Astrocyte of the spinal cord (primary cell): Measurements from ENCODE around the gene SCG5.

Source experiments
- DNase-seq: peaks from one replicate; pipeline ENCODE4 v3.0.0; 2011; ENCODE audit warnings: low read depth, low spot score
- H3K4me3 ChIP-seq: 2 replicates; pipeline ENCODE4 v1.5.1; 2011; ENCODE audit warnings: low read depth, mild to moderate bottlenecking, low read length, moderate library complexity
- in situ Hi-C: cut with HindIII; loops from 2 replicates; pipeline ENCODE4 v1.10.0; 2017; ENCODE audit warnings: low sequenced_read_pairs
- TF ChIP-seq, protein P1 (sequence below): IDR thresholded peaks from 2 replicates; pipeline ENCODE4 v1.5.1; 2012; ENCODE audit warnings: low read depth, mild to moderate bottlenecking, low read length, inconsistent platforms

The SCG5 gene

DNA sequence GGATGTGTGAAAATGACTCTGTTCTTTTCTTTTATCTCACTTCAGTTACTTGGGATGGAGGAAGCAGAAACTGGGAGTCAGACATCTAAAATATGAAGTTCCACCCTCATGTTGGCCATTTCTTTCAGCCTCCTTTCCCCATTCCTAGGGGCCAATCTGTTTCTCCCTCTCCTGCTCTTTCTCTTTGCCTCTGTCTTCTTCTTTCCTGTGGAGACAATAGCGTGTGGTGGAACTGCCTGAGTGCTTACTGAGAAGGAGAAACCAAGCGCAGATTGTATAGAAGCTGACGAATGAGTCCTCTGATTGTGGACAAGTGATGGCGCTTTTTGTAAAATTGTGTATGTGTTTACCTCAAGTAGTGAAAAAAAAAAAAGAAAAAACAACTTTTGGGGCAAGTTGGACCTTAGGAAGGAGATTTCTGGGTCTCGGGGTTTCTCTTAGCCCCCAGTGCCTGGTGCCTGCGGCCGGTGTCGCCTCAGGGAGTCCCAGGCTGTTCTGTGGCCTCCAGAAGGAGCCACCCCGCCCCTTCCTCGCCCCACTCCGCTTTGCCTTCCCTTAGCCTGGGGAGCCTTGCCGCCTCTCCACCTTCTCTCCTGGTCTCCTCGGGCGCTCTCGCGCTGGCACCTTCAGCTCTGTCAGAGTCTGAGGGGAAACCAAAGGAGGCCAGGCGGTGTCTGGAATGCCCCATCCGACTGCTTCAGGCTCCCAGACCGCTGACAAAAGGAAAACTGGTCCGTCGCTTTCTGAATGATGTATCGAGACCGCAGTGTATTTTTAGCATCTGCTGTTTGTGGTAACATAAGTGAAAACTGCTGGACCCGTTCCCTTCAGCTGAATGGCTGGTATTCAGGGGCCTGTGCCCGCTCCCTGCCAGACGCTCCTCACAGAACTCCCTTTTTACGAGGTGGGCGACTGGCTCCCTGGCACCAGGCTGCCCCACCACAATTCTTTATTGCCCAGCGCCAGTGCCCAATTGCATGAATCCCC, 30.1 kb downstream of the SCG5 start:
- in situ Hi-C loops, result loop anchor here (25.0 kb wide), 1 partner anchor 316 kb away; no protein-coding TSS in a partner anchor
- TF ChIP-seq, protein P1, sequence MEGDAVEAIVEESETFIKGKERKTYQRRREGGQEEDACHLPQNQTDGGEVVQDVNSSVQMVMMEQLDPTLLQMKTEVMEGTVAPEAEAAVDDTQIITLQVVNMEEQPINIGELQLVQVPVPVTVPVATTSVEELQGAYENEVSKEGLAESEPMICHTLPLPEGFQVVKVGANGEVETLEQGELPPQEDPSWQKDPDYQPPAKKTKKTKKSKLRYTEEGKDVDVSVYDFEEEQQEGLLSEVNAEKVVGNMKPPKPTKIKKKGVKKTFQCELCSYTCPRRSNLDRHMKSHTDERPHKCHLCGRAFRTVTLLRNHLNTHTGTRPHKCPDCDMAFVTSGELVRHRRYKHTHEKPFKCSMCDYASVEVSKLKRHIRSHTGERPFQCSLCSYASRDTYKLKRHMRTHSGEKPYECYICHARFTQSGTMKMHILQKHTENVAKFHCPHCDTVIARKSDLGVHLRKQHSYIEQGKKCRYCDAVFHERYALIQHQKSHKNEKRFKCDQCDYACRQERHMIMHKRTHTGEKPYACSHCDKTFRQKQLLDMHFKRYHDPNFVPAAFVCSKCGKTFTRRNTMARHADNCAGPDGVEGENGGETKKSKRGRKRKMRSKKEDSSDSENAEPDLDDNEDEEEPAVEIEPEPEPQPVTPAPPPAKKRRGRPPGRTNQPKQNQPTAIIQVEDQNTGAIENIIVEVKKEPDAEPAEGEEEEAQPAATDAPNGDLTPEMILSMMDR, result no peak
- no peak for DNase-seq
- no peak overlapping the region for H3K4me3 ChIP-seq

DNA sequence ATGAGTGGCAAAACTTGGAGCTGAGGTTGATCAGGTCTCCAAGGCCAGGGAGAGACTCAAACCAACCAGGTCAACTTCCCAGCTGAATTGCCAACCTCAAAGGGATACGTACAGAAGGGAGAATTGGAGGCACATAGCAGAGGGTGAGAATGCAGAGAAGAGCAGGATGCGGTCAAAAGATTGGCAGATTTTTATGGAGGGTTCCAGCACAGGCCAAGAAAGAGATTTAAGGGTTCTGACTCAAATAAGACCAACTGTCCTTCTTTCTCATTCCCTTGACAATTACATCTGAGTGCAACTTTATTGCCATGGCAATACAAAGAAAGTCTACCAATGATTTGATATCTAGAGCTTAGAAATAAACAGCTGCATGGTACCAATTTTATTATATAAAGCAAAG, 33.2 kb downstream of the SCG5 start:
- no peak for DNase-seq
- in situ Hi-C loops, result loop anchor here (25.0 kb wide), 1 partner anchor 313 kb away; no protein-coding TSS in a partner anchor
- TF ChIP-seq, protein P1, result no peak
- H3K4me3 ChIP-seq, result no peak overlapping the region

DNA sequence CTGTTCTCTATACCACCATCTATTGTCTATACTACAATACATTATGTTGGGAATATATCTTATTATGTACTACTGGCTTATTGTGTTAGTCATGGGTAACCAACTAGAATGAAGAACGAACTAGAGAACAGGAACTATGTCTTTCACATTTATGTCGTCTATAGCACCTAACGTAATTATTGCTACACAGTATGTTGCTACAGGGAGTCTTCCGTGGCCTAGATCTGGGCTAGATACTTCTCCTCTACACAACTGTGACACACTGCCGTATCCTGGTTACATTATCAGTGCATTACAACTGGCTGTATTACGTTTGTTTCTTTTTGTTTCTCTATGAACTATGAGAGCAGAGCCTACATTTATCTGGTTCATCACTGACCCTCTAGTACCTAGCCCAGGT, 34.0 kb downstream of the SCG5 start:
- in situ Hi-C loops, result no loop called here
- DNase-seq, result no peak
- TF ChIP-seq, protein P1, result no peak

DNA sequence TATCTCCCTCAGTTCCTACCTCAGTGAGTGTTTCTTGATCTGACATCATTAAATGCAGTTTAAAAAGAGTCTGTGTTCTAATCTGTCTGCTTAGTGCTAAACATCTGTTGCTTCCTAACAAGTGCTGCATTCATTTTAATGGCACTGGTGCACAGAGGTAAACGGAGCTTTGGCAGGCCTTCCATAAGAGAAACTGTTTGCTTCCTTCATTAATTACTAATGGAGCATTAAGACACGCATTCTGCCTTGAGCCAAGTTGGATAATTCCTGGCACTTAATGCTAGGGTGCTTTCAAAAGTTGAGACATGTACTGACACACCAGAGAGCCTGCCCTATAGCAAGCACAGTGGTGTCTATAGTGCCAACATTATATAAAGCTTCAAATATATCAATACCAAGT, 34.7 kb downstream of the SCG5 start:
- in situ Hi-C loops, result no loop called here
- H3K4me3 ChIP-seq, result no peak overlapping the region
- TF ChIP-seq, protein P1, result no peak
- DNase-seq, result no peak

More for the DNA sequence above, 34.0 kb downstream of the SCG5 start:
- no peak overlapping the region for H3K4me3 ChIP-seq

DNA sequence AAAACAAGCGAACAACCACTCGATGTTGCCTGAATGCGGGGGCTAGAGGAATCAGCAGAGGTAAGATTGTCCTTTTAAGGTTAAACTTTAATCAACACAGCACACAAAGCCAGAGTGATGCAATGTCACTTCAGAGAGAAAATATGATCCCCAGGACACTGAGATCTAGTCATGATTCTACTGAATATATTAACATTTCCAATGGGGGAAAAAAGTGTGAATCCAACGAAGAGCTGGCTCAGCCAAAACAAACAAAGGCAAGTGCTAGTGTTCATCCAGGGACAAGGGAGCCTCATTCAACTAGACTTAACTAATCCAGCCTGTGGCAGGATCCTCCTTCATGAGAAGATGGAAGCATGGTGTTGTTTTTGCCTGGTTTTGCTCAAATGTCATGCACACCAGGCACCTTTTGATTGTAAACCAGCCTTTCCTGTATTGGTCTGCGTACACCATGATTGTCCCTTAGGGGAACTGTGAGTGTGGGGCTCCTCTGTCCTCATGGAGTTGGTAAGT, 35.8 kb downstream of the SCG5 start:
- H3K4me3 ChIP-seq, result no peak overlapping the region
- in situ Hi-C loops, result no loop called here
- TF ChIP-seq, protein P1, result no peak
- DNase-seq, result no peak

DNA sequence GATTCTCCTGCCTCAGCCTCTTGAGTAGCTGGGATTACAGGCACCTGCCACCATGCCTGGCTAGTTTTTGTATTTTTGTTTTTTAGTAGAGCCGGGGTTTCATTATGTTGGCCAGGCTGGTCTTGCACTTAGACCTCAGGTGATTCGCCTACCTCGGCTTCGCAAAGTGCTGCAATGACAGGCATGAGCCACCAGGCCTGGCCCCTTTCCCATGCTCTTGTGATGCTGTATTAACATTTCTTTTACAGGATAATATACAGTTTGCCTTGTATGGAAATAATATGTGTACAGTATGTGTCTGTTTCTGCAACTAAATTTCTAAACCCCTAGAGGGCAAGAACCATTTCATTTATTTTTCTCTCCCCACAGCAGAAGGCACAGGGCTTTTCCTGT, 37.8 kb downstream of the SCG5 start:
- no peak for DNase-seq
- in situ Hi-C loops, result no loop called here
- H3K4me3 ChIP-seq, result no peak overlapping the region
- TF ChIP-seq, protein P1, result no peak
